WERI-Rb-1 (cell line): Measurements from ENCODE around the gene CDC42BPA.
"Not testable (repeated sequence)": the region's sequence is repeated elsewhere in the genome, so short reads cannot be mapped to it uniquely, and the experiment has no call there.

Experiments
- DNase-seq: peaks from one replicate; pipeline ENCODE4 v3.0.0-alpha.2; 2020
- H3K27ac ChIP-seq: fragments of 250-450 bp; sonication (Bioruptor Pico); 2 replicates; pipeline ENCODE4 v1.5.1; 2020; ENCODE audit warnings: mild to moderate bottlenecking, moderate library complexity
- H3K27me3 ChIP-seq: fragments of 250-450 bp; sonication (Bioruptor Pico); 2 replicates; pipeline ENCODE4 v1.5.1; 2021; ENCODE audit warnings: mild to moderate bottlenecking, low read depth, moderate library complexity; ENCODE audit not compliant: insufficient read depth, severe bottlenecking
- H3K36me3 ChIP-seq: fragments of 250-450 bp; sonication (Bioruptor Pico); 2 replicates; pipeline ENCODE4 v1.5.1; 2020; ENCODE audit warnings: mild to moderate bottlenecking, moderate library complexity
- H3K4me3 ChIP-seq: 2 replicates; pipeline ENCODE4 v1.5.1; 2011; ENCODE audit warnings: low read depth, mild to moderate bottlenecking, control low read depth, low read length
- H3K9me3 ChIP-seq: fragments of 250-450 bp; sonication (Bioruptor Pico); 2 replicates; pipeline ENCODE4 v1.5.1; 2021; ENCODE audit warnings: mild to moderate bottlenecking, moderate library complexity; ENCODE audit not compliant: severe bottlenecking
- TF ChIP-seq, protein P1 (sequence below): IDR thresholded peaks from 2 replicates; pipeline ENCODE4 v1.5.1; 2011; ENCODE audit warnings: low read depth, mild to moderate bottlenecking, control low read depth, inconsistent platforms, low read length

CDC42BPA gene

DNA sequence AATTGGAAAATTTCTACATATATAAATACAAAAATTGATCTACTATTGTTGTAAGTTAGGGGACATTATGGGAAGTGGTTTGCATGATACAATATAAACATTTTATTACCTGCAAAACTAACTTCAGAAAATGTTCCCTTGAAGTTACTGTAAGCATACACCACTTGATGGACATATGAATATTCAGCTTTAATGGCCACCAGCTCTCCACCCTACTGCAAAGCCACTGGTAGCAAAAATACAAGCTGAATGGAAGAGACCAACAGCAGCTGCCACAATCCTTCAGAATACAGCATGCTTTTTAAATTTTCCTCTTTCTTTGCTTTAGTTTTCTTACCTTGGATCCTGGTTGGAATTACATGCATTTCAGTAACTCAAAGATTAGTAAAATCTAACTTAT, 308.4 kb downstream of the CDC42BPA start:
- TF ChIP-seq, protein P1, sequence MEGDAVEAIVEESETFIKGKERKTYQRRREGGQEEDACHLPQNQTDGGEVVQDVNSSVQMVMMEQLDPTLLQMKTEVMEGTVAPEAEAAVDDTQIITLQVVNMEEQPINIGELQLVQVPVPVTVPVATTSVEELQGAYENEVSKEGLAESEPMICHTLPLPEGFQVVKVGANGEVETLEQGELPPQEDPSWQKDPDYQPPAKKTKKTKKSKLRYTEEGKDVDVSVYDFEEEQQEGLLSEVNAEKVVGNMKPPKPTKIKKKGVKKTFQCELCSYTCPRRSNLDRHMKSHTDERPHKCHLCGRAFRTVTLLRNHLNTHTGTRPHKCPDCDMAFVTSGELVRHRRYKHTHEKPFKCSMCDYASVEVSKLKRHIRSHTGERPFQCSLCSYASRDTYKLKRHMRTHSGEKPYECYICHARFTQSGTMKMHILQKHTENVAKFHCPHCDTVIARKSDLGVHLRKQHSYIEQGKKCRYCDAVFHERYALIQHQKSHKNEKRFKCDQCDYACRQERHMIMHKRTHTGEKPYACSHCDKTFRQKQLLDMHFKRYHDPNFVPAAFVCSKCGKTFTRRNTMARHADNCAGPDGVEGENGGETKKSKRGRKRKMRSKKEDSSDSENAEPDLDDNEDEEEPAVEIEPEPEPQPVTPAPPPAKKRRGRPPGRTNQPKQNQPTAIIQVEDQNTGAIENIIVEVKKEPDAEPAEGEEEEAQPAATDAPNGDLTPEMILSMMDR: no peak
- Histone ChIP-seq H3K9me3 (no peaks in the 10 kb centered on the region), H3K27ac (no peak overlapping the region), H3K4me3 (no peak overlapping the region), H3K27me3 (no peaks in the 10 kb centered on the region), H3K36me3 (no peaks in the 10 kb centered on the region)
- DNase-seq: no peak

DNA sequence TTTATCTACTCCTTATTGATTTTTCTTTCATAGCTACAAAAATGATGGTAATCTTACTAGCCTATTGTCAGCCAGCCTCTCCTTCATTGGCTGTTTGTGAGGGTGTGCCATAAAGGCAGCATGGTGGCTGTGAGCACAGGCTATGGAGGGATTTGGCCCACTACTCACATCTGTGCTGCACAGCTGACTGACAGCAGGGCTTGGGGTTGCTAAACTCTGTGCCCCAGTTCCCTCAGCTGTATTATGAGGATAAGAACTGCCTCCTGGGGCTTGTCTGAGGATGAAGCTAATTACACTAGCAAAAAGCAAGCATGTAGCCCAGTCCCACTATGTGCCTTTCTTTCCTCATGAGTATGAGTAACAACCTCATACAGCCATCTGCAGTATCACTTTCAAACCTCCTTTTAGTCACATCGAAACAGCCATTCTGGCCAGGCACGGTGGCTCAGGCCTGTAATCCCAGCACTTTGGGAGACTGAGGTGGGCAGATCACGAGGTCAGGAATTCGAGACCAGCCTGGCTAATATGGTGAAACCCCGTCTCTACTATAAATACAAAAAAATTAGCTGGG, 312.0 kb downstream of the CDC42BPA start:
- H3K27ac ChIP-seq: no peak overlapping the region
- no peaks in the 10 kb centered on the region for H3K27me3 ChIP-seq
- no peak overlapping the region for H3K4me3 ChIP-seq
- no peak for DNase-seq
- TF ChIP-seq, protein P1: no peak
- no peaks in the 10 kb centered on the region for H3K36me3 ChIP-seq
- H3K9me3 ChIP-seq: no peaks in the 10 kb centered on the region

DNA sequence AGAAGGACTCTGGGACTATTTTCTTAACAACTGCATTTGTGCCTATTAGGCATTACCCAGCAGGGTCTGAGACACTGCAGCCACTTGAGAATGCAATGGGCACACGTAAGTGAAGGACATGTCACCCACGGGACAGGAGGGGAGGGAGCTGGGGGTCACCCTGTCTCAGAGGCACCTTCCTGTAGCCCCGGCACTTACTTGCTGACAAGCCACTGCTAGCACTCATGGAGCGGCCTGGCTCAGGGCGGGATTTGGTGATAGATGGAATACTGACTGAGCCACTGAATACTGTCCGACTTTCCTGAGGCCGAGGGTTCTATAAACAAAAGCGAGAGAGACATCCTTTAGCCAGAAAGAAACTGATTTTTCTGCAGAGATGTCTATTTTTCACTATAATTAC, 313.5 kb downstream of the CDC42BPA start:
- Histone ChIP-seq H3K9me3 (no peaks in the 10 kb centered on the region), H3K27me3 (no peaks in the 10 kb centered on the region), H3K36me3 (no peaks in the 10 kb centered on the region), H3K27ac (no peak overlapping the region), H3K4me3 (no peak overlapping the region)
- TF ChIP-seq, protein P1: no peak
- no peak for DNase-seq

DNA sequence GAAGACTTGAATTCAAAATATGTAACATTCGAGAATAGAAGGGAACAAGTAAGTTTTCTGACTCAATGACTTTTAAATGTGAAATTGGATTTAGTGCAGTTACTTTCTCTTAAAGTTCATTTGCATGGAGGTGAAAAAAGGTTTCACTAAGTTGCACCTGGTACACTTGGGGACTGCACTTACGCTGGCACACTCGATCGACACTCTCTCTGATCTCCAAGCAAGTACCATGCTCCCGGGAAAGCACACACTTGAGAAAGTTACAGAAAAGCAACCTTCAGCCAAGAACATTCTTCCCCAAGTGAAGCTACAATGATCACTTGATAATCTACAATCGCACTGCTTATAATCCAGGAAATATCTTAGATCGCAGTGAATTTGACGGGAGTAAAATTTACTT, 315.1 kb downstream of the CDC42BPA start:
- Histone ChIP-seq H3K27ac (no peak overlapping the region), H3K9me3 (no peaks in the 10 kb centered on the region), H3K27me3 (no peaks in the 10 kb centered on the region), H3K36me3 (no peaks in the 10 kb centered on the region), H3K4me3 (no peak overlapping the region)
- DNase-seq: no peak
- TF ChIP-seq, protein P1: no peak

DNA sequence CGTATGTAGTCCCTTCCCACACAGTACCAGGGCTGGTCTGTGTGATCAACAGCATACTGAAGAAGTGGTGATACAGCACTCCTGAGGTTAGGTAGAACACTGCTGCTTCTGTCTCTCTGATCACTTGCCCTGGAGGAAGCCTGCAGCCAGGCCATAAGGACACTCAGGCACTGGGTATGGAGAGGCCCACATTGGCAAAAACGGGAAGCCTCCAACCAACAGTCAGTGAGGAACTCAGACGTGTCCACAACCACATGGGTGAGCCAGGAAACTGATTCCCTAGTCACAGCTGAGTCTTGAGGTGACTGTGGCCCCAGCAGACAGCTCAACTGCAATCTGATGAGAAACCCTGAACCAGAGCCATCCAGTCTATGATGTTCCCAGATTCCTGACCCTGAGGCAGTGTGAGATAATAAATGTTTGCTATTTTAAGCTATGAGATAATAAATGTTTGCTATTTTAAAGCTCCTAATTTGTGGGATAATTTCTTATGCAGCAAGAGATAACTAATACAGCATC, 315.7 kb downstream of the CDC42BPA start:
- Histone ChIP-seq H3K4me3 (no peak overlapping the region), H3K27me3 (no peaks in the 10 kb centered on the region), H3K9me3 (no peaks in the 10 kb centered on the region), H3K36me3 (no peaks in the 10 kb centered on the region), H3K27ac (no peak overlapping the region)
- DNase-seq: no peak
- TF ChIP-seq, protein P1: no peak

DNA sequence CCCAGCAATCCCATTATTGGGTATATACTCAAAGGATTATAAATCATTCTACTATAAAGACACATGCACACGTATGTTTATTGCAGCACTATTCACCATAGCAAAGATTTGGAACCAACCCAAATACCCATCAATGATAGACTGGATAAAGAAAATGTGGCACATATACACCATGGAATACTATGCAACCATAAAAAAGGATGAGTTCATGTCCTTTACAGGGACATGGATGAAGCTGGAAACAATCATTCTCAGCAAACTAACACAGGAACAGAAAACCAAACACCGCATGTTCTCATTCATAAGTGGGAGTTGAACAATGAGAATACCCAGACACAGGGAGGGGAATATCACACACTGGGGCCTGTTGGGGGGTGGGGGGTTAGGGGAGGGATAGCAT, 318.7 kb downstream of the CDC42BPA start:
- not testable (repeated sequence) for H3K9me3 ChIP-seq, H3K36me3 ChIP-seq, DNase-seq, H3K27me3 ChIP-seq, H3K4me3 ChIP-seq, H3K27ac ChIP-seq
